GM21786 (cell line): Measurements from ENCODE around the gene CITED1.

ENCODE experiments used
- ATAC-seq: cut with Tn5 transposase; IDR thresholded peaks from one replicate; pipeline ENCODE4 v1.9.1; 2021; ENCODE audit not compliant: unreplicated experiment

The CITED1 gene

DNA sequence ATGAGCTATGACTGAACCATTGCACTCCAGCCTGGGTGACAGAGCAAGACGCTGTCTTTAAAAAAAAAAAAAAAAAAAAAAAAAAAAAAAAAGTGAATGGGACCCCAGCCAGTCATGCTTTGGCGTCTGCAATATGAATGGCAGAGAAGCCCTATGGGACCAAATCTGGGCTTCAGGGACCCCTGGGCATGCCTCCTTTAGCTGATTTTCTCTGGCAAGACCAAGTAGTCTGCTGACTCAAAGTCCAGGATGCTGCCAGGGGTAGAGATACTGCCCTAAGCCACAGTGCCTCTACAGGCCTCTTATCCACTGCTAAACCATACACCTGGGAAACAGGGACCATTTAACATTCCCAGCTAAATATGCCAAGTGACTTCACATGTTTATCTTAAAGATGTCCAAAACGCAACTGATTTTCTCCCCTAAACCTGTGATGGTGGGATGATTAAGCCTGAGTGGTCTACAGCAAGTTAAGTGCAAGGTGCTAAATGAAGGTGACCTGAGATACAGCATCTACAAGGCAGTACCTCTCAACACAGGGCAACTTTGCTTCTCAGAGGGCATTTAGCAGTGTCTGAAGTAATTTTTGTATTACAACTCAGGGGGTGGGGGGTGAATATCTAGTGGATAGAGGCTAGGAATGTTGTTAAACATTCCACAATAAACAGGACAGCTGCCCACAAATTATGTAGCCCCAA lies 34.5 kb downstream of the CITED1 start:
- no peak for ATAC-seq

DNA sequence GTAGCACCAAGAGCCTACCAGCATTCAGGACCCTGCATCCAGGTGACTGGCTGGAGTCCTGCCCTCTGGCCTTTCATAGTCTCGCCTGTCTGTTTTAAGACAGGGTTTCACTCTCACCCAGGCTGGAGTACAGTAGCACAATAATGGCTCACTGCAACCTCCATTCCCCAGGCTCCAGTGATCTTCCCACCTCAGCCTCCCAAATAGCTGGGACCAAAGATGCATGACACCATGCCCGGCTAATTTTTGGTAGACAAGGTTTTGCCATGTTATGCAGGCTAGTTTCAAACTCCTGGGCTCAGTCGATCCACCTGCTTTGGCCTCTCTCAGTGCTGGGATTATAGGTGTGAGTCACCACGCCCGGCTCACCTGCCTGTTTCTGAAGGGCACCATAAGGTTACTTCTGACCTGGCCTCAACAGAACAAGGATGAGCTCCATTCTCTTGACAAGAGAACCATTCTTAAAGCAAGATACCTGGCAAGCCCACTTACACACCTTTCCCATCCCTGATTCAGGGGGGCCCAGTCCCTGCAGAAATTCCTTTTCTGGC lies 35.3 kb downstream of the CITED1 start:
- ATAC-seq, result no peak

DNA sequence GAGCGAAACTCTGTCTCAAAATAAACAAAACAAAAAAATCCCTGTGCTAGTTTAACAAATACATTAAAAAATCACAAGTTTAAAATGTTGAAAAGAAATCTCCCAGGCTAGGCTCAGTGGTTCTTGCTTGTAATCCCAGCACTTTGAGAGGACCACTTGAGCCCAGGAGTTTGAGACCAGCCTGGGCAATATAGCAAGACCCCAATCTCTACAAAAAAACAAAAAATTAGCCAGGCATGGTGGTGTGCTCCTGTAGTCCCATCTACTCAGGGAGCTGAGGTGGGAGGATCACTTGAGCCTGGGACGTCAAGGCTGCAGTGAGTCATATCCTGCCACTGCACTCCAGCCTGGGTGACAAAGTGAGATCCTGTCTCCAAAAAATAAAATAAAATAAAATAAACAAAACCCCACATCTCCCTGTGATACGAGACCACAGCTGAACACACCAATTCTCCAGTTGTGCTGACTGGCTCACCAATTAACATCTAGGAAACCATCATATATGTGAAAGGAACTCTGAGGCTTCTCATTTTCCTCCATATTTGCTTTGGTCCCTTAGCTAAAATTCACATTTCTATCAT lies 36.0 kb downstream of the CITED1 start:
- no peak for ATAC-seq

DNA sequence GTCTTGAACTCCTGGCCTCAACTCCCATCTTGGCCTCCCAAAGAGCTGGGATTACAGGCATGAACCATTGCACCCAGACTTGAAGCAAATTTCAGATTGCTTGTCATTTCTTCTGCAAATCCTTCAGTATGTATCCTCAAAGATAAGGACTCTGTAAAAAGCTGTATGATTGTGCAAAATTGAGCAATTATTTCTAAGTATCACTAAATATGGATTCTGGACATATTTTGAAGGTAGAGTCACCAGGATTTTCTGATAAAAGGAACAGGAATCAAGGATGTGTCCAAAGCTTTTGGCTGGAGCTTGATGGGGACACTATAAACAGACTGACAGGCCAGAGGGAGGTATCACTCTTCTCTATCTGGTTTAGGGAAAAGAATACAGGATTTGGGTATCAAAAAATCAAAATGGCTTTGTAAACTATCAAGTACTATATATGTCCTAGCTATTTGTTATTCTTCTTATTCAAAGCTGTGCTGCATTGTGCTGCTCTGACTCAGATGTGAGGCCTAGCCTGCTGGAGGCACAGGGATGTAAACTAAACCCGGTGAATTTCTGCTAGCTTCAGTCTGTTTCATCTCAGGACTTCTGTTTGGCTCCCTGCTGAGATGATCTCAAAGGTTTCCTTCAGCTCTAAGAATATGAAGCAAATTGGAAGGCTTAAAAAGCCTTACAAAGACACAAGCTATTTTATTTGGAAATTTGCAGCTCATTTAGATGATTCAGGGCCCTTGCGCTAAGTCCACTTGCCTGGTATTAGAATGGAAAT lies 36.9 kb downstream of the CITED1 start:
- no peak for ATAC-seq

DNA sequence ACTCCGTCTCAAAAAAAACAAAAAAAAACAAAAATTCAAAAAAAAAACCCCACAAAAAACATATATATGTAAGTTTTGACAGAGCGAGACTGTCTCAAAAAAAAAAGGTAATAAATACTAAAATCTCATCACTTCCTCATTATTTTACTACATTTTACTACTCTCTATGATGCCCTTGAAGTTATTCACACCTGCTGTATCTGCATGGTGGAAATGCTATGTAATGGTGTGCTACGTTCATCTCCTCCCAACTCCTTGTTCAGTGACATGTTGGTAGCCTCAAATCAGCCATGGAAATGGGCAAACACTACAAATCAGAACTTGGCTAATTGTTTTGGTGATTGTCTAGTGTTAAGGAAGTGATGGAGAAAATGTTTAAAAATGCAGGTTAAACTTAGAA lies 40.5 kb downstream of the CITED1 start:
- ATAC-seq, result no peak

DNA sequence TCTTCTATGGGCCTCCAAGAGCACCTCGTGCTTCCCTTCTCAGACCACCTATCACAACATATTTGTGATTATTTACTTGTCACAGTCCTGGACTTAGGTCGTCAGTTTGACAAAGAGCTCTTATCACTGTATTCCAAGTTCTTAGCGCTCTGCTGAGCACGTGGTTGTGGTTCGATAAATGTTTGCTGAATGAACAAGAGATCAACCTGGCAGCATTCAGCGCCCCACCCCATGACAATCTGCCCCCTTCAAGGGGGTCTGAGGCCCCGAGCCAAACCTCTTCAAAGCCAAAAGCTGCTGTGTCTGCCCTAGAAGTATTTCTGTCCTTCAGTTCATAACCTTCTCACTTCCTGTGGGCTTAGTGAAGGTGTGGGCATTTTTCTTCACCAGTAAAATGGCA lies 43.6 kb downstream of the CITED1 start:
- no peak for ATAC-seq

DNA sequence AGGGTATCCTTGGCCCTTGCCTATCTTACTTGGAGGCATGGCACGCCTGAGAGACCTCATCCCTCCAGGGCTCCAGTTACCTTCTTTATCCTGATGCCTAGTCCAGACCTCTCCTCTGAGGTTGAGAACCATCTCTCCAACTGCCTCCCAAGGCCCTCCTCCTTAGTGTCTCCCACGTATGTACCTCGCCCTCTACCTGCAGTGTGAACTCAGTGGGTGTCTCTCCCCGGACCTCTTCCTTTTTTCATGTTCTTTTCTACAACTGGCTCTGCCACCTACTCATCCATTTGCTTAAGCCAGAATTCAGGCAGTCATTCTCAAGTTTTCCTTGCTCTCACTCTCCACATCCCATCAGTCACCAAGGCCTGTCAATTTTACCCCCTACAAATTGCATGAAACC lies 45.3 kb downstream of the CITED1 start:
- ATAC-seq, result no peak

DNA sequence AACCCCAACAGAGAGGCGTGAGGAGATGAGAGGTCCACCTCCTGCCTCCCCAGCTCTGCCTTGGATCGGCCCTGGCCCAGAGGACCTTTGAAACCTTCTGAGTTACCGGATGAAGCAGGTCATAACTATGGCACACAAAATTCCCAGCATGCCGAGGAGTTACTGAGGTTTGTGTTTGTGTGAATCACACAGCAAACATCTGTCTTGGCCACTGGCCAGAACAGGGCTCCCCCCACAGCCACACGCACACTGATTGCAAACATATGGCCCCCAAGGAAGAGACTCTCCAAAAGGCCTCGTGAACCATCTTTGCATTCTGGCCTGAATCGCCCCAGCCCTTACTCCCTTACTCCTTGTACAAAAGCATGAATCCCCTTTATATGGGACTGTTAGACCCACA lies 47.5 kb downstream of the CITED1 start:
- ATAC-seq, result no peak

DNA sequence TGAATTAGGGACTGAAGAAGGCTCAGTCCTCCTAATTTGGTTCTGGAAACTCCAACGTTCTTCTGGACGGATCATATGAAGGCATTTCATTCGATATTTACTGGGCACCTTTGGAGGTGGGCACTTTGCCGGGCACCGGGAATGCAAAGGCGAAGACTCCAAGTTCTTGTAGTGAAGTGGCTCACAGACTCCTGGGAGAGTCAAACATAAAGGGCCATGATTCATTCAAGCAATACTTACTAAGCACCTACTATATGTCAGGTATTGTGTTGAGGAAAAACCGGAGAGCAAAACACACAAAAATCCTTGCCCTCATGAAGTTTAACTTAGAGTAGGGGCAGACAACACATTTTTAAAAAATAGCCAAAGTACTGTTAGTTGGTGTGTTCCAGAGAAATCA lies 49.9 kb downstream of the CITED1 start:
- no peak for ATAC-seq

DNA sequence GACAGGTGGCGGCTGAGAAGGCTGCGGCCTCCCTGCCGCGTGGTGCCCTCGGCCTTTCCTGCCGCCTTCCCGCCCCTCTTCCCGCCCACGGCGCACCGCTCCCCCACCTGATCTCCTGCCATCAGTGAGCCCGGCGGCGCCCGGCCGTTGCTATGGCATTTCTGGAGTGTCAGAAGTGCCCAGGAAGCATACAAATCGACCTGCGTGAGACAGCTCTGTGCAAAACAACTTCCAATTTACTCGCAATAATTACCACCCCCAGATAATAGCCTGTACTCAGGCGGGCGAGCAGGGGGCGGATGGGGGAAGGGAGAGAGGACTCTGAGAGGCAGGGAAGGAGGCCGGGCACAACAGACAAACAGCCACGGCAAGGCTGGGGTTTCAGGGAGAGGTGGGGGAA lies 50.3 kb downstream of the CITED1 start:
- ATAC-seq, result no peak

DNA sequence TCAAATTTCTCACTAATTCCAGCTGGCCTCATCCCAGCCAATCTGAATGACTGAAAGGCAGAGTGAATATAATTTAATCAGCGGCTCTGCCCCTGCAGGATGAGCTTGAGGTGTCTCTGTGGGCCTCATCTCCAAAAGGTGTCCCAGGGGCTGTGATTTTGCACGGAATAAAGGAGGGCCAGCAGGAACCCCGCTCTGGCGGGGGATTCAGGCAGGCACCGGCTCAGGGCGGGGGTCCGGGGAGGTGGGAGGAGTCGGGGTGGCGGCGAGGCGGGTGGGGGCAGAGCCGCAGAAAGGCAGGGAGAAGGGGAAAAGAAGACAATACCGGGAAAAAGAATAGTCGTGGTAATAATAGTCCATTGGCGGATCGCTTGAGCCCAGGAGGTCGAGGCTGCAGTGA lies 50.9 kb downstream of the CITED1 start:
- no peak for ATAC-seq

DNA sequence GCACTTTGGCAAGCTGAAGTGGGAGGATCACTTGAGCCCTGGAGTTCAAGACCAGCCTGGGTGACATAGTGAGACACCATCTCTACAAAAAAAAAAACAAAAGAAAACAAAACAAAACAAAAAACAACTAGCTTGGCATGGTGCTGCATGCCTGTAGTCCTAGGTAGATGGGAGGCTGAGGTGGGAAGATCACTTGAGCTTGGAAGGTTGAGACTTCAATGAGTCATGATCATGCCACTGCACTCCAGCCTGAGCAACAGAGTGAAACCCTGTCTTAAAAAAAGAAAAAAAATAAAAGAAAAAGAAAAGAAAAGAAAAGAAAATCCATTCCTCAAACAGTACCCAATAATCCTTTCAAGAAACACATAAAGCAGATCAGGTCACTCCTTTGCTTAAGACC lies 52.0 kb downstream of the CITED1 start:
- ATAC-seq, result no peak
